Measurements from ENCODE around the gene NSD1. TPM values are rescaled to one million over a fixed set of nuclear protein-coding genes. Genes with fewer than 3 reads are reported as not detected.
A peak's percentile ranks its signal among the peaks of the same experiment; 100 is the strongest.

Gene NSD1
- total and polyA plus RNA-seq, 2 of the 8 experiments (the other 6 are each of a cell fraction or from before 2014, with no cell fraction given), result 22.8 to 168 TPM

- H4K8ac ChIP-seq (ENCODE audit: extremely low read depth, insufficient read depth, low read length), result peak overlapping the region; percentile 90; the same call in 1 of the 2 replicates
- H2BK15ac ChIP-seq (ENCODE audit: low read length), result no peak overlapping the region
- H3K4ac ChIP-seq (replicated peaks; ENCODE audit: insufficient read length, low read depth, low read length), result no peak overlapping the region
- H3K23me2 ChIP-seq (ENCODE audit: low read depth, low read length), result no peaks in the 10 kb centered on the region
- no peaks in the 10 kb centered on the region for H4K20me1 ChIP-seq (replicated peaks in 1 of 2; ENCODE audit: control insufficient read depth in 1 of 2, insufficient read depth in 2 of 2, low read length in 2 of 2)
- H2BK120ac ChIP-seq (replicated peaks; ENCODE audit: low read depth, low read length), result no peak overlapping the region
- no peak overlapping the region for H2BK20ac ChIP-seq (ENCODE audit: low read length)
- CTCF ChIA-PET (ENCODE audit: partially characterized antibody), result interaction anchor here (1.4 kb wide), 1 partner anchor 45 kb away, joined by 7 read pairs; no protein-coding TSS in a partner anchor
- FAIRE-seq (no peak), DNase-seq (ENCODE audit: low read depth in 1 of 2, low spot score in 2 of 2) (peak in 1 of 2 experiments; percentile 94)
- peaks cover 0 to 4% (median 1%) of the 10 kb centered on the region in 4 experiments; a peak in 2 of 7 replicates for H3K27me3 ChIP-seq (replicated peaks in 1 of 4; ENCODE audit: control insufficient read depth in 3 of 4, extremely low read depth in 1 of 4, insufficient read depth in 3 of 4, low read length in 3 of 4)
- H3K18ac ChIP-seq (ENCODE audit: extremely low read depth, low read length), result peak overlapping the region; percentile 93; the same call in 1 of the 2 replicates
- H3K27ac ChIP-seq (ENCODE audit: low read depth, low read length), result peak overlapping the region; percentile 3; the same call in 1 of the 2 replicates
- peak overlapping the region; percentile 20 for H4K91ac ChIP-seq (replicated peaks; ENCODE audit: insufficient read length, low read length)
- H2BK5ac ChIP-seq (ENCODE audit: low read depth, low read length), result 0 out of 2 replicates have a peak overlapping the region, but pooled peaks have one; percentile 46
- no peak overlapping the region for H3K23ac ChIP-seq (ENCODE audit: insufficient read length)
- no peaks in the 10 kb centered on the region for H3K79me1 ChIP-seq (ENCODE audit: low read depth, low read length)
- peak overlapping the region; percentile 59; the same call in 1 of the 2 replicates for H2AFZ ChIP-seq (ENCODE audit: low read length)
- peaks cover 0 to 4% (median 4%) of the 10 kb centered on the region in 4 experiments; a peak in 3 of 7 replicates for H3K4me1 ChIP-seq (replicated peaks in 1 of 4; ENCODE audit: control insufficient read depth in 3 of 4, insufficient read depth in 4 of 4, low read length in 3 of 4)
- 46% methylated on average over 49 of the region's 49 CpGs; no CpG with 5 or more reads in 1 of the 2 experiments for WGBS, 2 experiments (ENCODE audit: extremely low coverage in 1 of 2, insufficient coverage in 1 of 2, insufficient read length in 1 of 2, insufficient replicate concordance in 2 of 2, low coverage in 1 of 2, low lambda C conversion rate in 2 of 2, missing lambda C conversion rate in 1 of 2)
- no peak overlapping the region for H3K9ac ChIP-seq (replicated peaks in 1 of 4; ENCODE audit: extremely low read depth in 1 of 4, low read depth in 3 of 4, low read length in 3 of 4)
- peak overlapping the region; percentile 17 for H4K5ac ChIP-seq (ENCODE audit: insufficient read length, low read depth, low read length)
- POLR2A ChIA-PET (ENCODE audit: partially characterized antibody), result interaction anchor here (0.5 to 6.7 kb wide), 4 partner anchors 16 to 334 kb away, joined by 3 to 101 read pairs (median 3); partner anchors contain the start of gene NSD1
- no peaks in the 10 kb centered on the region for H3K79me2 ChIP-seq (ENCODE audit: control insufficient read depth in 1 of 2, insufficient read depth in 2 of 2, low read length in 2 of 2)
- H3K36me3 ChIP-seq (ENCODE audit: control insufficient read depth in 2 of 4, insufficient read depth in 4 of 4, low read length in 3 of 4), result no peaks in the 10 kb centered on the region
- H3K4me2 ChIP-seq (ENCODE audit: insufficient read depth in 1 of 2, low read depth in 2 of 2, low read length in 2 of 2), result peak overlapping the region; percentile 15 to 49; a peak in 2 of 4 replicates
- H2AK5ac ChIP-seq (ENCODE audit: low read depth, low read length), result no peak overlapping the region
- peak overlapping the region; percentile 78 for H2BK12ac ChIP-seq (ENCODE audit: low read depth, low read length)
- no peak overlapping the region for H3K14ac ChIP-seq (ENCODE audit: insufficient read length)
- no peak overlapping the region for H3K56ac ChIP-seq (replicated peaks; ENCODE audit: insufficient read length, low read depth, low read length)
- no peak overlapping the region for H3K4me3 ChIP-seq (ENCODE audit: extremely low read depth in 1 of 4, insufficient read depth in 2 of 4, low read depth in 3 of 4, low read length in 4 of 4)
- H3K9me3 ChIP-seq (ENCODE audit: insufficient read depth in 2 of 2, low read depth in 1 of 2, low read length in 1 of 2), result peaks cover 0 to 3% of the 10 kb centered on the region in 2 experiments; a peak in 1 of 4 replicates
- peak; percentile 90 for TF ChIP-seq ATF3 (IDR thresholded peaks at IDR 0.05; ENCODE audit: insufficient read depth, low read depth, low read length)
- no peak for TF ChIP-seq CTCF (IDR thresholded peaks at IDR 0.05; ENCODE audit: control extremely low read depth in 1 of 3, insufficient read depth in 1 of 3, low read depth in 1 of 3, low read length in 3 of 3)
- TF ChIP-seq MAX (IDR thresholded peaks at IDR 0.05), result peak; percentile 100
- TF ChIP-seq POLR2A (IDR thresholded peaks at IDR 0.05; ENCODE audit: control extremely low read depth in 1 of 2, low read depth in 2 of 2, low read length in 2 of 2), result peak in 1 of 2 experiments; percentile 57; a peak in 2 of 3 replicates
- TF ChIP-seq RNF2 (IDR thresholded peaks at IDR 0.05; ENCODE audit: borderline replicate concordance, low read depth, low read length, missing control alignments, poor library complexity, severe bottlenecking), result no peak
- no peak; the same call in 1 of the 2 replicates for TF ChIP-seq GABPA (IDR thresholded peaks at IDR 0.05; ENCODE audit: borderline replicate concordance, insufficient read depth, low read length)
- peak; percentile 65 for TF ChIP-seq ASH2L (IDR thresholded peaks at IDR 0.05; ENCODE audit: low read length)
These were observed 16.8 kb upstream of the NSD1 start for GRCh38 chr5:177116631-177117373.
